ENCODE measurements around the gene KDM4C. TPM values are rescaled to one million over a fixed set of nuclear protein-coding genes. Genes with fewer than 3 reads are reported as not detected.

Gene KDM4C
- total RNA-seq, 1 donor from 2014 or later, result 14.7 TPM

DNA sequence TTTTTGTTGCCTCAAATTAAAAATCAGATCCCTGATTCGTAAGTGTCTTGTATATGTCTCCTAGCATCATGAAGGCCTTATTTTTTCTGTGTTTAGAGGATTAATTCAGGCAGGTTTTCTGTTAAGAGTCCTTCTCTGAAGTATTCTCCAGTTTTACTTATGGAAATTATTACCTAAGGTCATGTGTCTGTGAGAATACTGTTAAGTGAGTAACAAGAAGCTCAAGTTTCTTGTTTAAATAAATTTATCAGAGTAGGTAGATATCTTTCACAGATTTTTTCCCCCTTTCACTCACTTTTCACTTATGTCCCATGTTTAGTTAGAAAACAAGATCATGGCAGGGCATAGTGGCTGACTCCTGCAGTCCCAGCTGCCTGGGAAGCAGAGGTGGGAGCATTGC lies 233.6 kb downstream of the KDM4C start:
- no peaks in the 10 kb centered on the region for H3K36me3 ChIP-seq (ENCODE audit: control insufficient read depth, insufficient read depth, low read length)
- DNase-seq (ENCODE audit: low read depth), result no peak
- TF ChIP-seq, protein P1, sequence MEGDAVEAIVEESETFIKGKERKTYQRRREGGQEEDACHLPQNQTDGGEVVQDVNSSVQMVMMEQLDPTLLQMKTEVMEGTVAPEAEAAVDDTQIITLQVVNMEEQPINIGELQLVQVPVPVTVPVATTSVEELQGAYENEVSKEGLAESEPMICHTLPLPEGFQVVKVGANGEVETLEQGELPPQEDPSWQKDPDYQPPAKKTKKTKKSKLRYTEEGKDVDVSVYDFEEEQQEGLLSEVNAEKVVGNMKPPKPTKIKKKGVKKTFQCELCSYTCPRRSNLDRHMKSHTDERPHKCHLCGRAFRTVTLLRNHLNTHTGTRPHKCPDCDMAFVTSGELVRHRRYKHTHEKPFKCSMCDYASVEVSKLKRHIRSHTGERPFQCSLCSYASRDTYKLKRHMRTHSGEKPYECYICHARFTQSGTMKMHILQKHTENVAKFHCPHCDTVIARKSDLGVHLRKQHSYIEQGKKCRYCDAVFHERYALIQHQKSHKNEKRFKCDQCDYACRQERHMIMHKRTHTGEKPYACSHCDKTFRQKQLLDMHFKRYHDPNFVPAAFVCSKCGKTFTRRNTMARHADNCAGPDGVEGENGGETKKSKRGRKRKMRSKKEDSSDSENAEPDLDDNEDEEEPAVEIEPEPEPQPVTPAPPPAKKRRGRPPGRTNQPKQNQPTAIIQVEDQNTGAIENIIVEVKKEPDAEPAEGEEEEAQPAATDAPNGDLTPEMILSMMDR (IDR thresholded peaks at IDR 0.05; ENCODE audit: insufficient read depth, low read length, poor library complexity, severe bottlenecking), result no peak
- H3K4me3 ChIP-seq (ENCODE audit: low read depth, low read length), result no peak overlapping the region
- no peaks in the 10 kb centered on the region for H3K27me3 ChIP-seq (ENCODE audit: control insufficient read depth, insufficient read depth, low read length)

DNA sequence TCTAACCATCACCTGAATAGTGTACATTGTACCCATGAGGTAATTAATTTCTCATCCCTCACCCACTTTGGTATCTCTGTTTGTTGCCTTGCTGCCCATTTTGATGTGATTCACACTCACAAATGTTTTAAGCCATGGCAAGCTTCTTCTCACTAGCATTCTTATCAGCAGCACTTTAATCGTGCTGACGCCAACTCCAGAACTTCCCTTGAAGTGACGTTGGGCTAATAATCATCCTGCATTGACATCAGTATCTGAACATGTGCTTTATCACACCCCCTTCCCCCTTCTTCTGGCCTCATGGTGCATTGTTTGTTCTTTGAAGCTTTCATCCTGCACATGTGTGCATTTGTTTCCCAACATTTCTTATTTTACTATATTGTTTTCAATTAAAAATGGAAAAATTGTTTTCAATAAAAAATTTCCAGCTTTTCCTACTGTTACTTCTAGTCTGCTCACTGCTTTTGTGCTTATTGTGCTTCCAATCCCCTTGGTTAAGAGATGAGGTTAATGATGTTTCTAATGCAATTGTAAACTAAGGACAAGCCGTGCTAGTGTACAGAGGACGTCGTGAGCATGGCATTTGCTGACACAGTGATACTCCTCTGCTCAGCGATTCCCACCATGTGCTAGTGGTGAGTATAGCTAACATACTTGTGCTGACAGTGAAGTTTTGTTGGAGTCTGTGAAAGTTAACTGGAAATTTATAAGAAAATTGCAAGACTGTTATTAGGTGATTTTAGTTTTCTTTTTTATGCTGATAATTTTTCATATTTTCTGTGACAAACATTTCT lies 238.5 kb downstream of the KDM4C start:
- Histone ChIP-seq H3K36me3 (ENCODE audit: control insufficient read depth, insufficient read depth, low read length) (no peaks in the 10 kb centered on the region), H3K4me3 (ENCODE audit: low read depth, low read length) (no peak overlapping the region), H3K27me3 (ENCODE audit: control insufficient read depth, insufficient read depth, low read length) (no peaks in the 10 kb centered on the region)
- TF ChIP-seq, protein P1 (IDR thresholded peaks at IDR 0.05; ENCODE audit: insufficient read depth, low read length, poor library complexity, severe bottlenecking), result no peak
- DNase-seq (ENCODE audit: low read depth), result no peak

DNA sequence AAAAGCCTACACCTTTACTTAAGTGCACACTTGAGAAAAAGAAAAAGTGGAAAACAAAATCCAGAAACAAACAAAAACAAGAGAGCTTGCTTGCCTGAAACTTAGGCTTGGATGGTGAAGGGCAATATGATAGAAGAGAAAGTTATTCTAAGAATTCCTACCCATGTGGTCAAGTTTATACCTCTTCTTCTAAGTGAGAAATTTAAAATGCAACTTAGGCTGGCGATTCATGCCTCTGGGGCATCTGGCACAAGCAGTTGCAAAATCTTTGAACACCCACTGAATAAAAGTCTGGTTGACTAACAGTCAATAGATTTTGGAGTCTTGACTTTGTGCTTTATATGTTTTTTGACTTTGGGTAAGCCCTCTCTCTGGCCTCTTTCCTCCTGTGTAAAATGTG lies 239.6 kb downstream of the KDM4C start:
- no peak overlapping the region for H3K4me3 ChIP-seq (ENCODE audit: low read depth, low read length)
- DNase-seq (ENCODE audit: low read depth), result no peak
- H3K27me3 ChIP-seq (ENCODE audit: control insufficient read depth, insufficient read depth, low read length), result no peaks in the 10 kb centered on the region
- TF ChIP-seq, protein P1 (IDR thresholded peaks at IDR 0.05; ENCODE audit: insufficient read depth, low read length, poor library complexity, severe bottlenecking), result no peak
- H3K36me3 ChIP-seq (ENCODE audit: control insufficient read depth, insufficient read depth, low read length), result no peaks in the 10 kb centered on the region

DNA sequence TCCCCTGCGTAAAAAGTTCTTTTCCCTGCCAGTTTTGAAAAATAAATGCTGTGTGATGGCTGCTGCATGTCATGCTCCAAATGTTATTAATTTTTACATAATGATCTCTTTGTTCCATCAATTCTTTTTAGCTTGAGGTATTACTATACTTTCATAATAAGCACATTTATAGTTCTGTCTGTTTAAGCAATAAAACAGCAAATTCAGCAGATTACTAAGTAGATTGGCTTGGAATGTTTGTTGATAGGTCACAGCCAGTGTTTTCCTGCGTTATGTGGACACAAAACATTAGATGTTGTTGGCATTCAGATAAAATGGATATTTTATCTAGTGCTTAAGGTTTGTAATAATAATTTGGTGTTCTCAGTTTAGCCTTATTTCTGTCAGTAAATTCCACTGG lies 242.0 kb downstream of the KDM4C start:
- H3K4me3 ChIP-seq (ENCODE audit: low read depth, low read length), result no peak overlapping the region
- H3K27me3 ChIP-seq (ENCODE audit: control insufficient read depth, insufficient read depth, low read length), result no peaks in the 10 kb centered on the region
- no peak for DNase-seq (ENCODE audit: low read depth)
- H3K36me3 ChIP-seq (ENCODE audit: control insufficient read depth, insufficient read depth, low read length), result no peaks in the 10 kb centered on the region
- TF ChIP-seq, protein P1 (IDR thresholded peaks at IDR 0.05; ENCODE audit: insufficient read depth, low read length, poor library complexity, severe bottlenecking), result no peak

DNA sequence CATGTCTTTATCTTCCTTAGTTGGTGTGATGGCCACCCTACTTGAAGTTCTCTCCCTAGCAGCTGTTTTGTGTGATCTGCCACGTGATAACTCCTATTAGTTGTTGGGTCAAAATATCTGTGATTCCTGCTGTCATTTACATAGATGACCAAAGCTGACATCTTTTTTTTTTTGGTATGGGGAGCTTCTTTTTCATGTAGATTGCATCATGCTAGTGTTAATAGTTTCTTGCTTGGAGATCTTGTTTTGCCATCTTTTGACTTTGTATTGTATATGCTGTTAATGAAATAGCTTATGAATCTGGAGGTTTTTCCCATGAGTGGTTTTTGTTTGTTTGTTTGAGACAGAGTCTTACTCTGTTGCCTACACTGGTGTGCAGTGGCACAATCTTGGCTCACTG lies 243.8 kb downstream of the KDM4C start:
- TF ChIP-seq, protein P1 (IDR thresholded peaks at IDR 0.05; ENCODE audit: insufficient read depth, low read length, poor library complexity, severe bottlenecking), result no peak
- Histone ChIP-seq H3K4me3 (ENCODE audit: low read depth, low read length) (no peak overlapping the region), H3K27me3 (ENCODE audit: control insufficient read depth, insufficient read depth, low read length) (no peaks in the 10 kb centered on the region), H3K36me3 (ENCODE audit: control insufficient read depth, insufficient read depth, low read length) (no peaks in the 10 kb centered on the region)
- no peak for DNase-seq (ENCODE audit: low read depth)

DNA sequence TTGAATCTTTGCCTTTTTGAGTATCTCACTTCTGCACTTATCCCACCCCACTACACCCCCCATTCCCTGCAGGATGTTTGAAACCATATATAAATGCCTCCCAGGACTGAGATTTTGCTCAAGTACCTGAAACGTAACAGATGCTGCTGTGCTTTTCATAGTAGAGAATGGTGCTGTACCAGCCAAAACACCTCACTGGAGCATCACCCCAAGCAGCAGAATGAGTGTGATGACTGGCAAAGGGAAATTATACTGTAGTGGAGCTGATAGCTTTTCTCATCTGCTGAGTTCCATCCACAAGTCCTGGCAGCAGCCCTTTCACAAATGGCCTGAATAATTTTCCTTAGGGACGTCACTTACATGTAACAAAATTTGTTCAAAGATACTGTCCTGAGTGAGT lies 246.1 kb downstream of the KDM4C start:
- Histone ChIP-seq H3K36me3 (ENCODE audit: control insufficient read depth, insufficient read depth, low read length) (peaks cover 2% of the 10 kb centered on the region), H3K27me3 (ENCODE audit: control insufficient read depth, insufficient read depth, low read length) (no peaks in the 10 kb centered on the region), H3K4me3 (ENCODE audit: low read depth, low read length) (no peak overlapping the region)
- no peak for DNase-seq (ENCODE audit: low read depth)
- TF ChIP-seq, protein P1 (IDR thresholded peaks at IDR 0.05; ENCODE audit: insufficient read depth, low read length, poor library complexity, severe bottlenecking), result no peak

Data from kidney epithelial cell (primary cell).